Measurements from ENCODE around the gene PCDH15. TPM values are rescaled to one million over a fixed set of nuclear protein-coding genes. Genes with fewer than 3 reads are reported as not detected.

The PCDH15 gene
- total RNA-seq, 1 experiment from 2014 or later, result 0.61 TPM

GRCh38 chr10:53894145-53894544 is 906.9 kb downstream of the PCDH15 start:
- no peaks in the 10 kb centered on the region for H3K27me3 Mint-ChIP-seq (ENCODE audit: low read depth)
- no peak for DNase-seq
- no peaks in the 10 kb centered on the region for H3K4me1 ChIP-seq (ENCODE audit: insufficient read depth, low read length)
- no peak overlapping the region for H2AFZ ChIP-seq (ENCODE audit: low read length)
- no peaks in the 10 kb centered on the region for H3K23me2 ChIP-seq (ENCODE audit: insufficient read length, low read depth, low read length, poor library complexity, severe bottlenecking)
- no peak overlapping the region for H2BK15ac ChIP-seq (ENCODE audit: low read depth, low read length)
- H3K4me1 Mint-ChIP-seq, result peaks cover 3% of the 10 kb centered on the region in 2 experiments; a peak in 2 of 4 replicates
- no peak overlapping the region for H3K9ac ChIP-seq (ENCODE audit: extremely low read depth, insufficient read length, low read length)
- H3K79me2 ChIP-seq (ENCODE audit: insufficient read depth, low read length), result no peaks in the 10 kb centered on the region
- no peaks in the 10 kb centered on the region for H4K20me1 ChIP-seq (ENCODE audit: control insufficient read depth, insufficient read depth, insufficient read length)
- no peak overlapping the region for H3K4me3 Mint-ChIP-seq
- no peak overlapping the region for H4K8ac ChIP-seq (replicated peaks; ENCODE audit: insufficient read length, low read depth, low read length)
- H2BK12ac ChIP-seq (ENCODE audit: insufficient read length, low read depth, low read length), result no peak overlapping the region
- peaks cover 0 to 5% (median 0%) of the 10 kb centered on the region in 3 experiments; a peak in 2 of 7 replicates for H3K36me3 Mint-ChIP-seq (ENCODE audit: insufficient read depth in 1 of 3, low read depth in 3 of 3)
- H2BK120ac ChIP-seq (ENCODE audit: low read depth, low read length, poor library complexity, severe bottlenecking), result no peak overlapping the region
- WGBS (ENCODE audit: extremely low coverage, insufficient read length, low lambda C conversion rate), result no CpG with 5 or more reads among the region's 5 CpGs
- no peak overlapping the region for H3K4ac ChIP-seq (ENCODE audit: low read depth, low read length)
- H3K9me3 Mint-ChIP-seq, result no peaks in the 10 kb centered on the region
- no peak overlapping the region for H3K18ac ChIP-seq (ENCODE audit: insufficient read length, low read depth, low read length)
- H2AK5ac ChIP-seq (ENCODE audit: insufficient read length, low read length), result no peak overlapping the region
- H3T11ph ChIP-seq (ENCODE audit: low read length), result no peak overlapping the region
- no peak overlapping the region for H3K27ac ChIP-seq (ENCODE audit: insufficient read length, low read depth, low read length)
- H3K27ac Mint-ChIP-seq, result no peak overlapping the region
- H3K79me1 ChIP-seq (ENCODE audit: insufficient read depth, low read depth, low read length, poor library complexity, severe bottlenecking), result no peaks in the 10 kb centered on the region
- no peak overlapping the region for H4K91ac ChIP-seq (ENCODE audit: insufficient read length, low read depth, low read length)
- H3K27me3 ChIP-seq (ENCODE audit: insufficient read depth, low read length), result no peaks in the 10 kb centered on the region
- H3K9me3 ChIP-seq (ENCODE audit: control insufficient read depth, low read depth, low read length), result no peaks in the 10 kb centered on the region
- no peak overlapping the region for H3K23ac ChIP-seq (ENCODE audit: insufficient read length, low read depth, low read length)
- no peak overlapping the region for H3K4me2 ChIP-seq (ENCODE audit: insufficient read depth, insufficient read length, low read length)
- no peak overlapping the region for H2BK5ac ChIP-seq (ENCODE audit: insufficient read length, low read length)
- H4K5ac ChIP-seq (ENCODE audit: insufficient read length, low read depth, low read length), result no peak overlapping the region
- no peak overlapping the region for H3K14ac ChIP-seq (ENCODE audit: insufficient read depth, low read length)
- H2BK20ac ChIP-seq (ENCODE audit: low read depth, low read length, poor library complexity, severe bottlenecking), result no peak overlapping the region
- no peak overlapping the region for H3K56ac ChIP-seq (ENCODE audit: insufficient read length, low read depth, low read length)
- TF ChIP-seq CTCF (conservative IDR thresholded peaks at IDR 0.05), result no peak

Data from H9 (cell line).